H9 (cell line): Measurements from ENCODE around the gene PAXX. TPM values are rescaled to one million over a fixed set of nuclear protein-coding genes. Genes with fewer than 3 reads are reported as not detected.

Experiments used
- DNase-seq: peaks from one replicate; pipeline ENCODE4 v3.0.0-alpha.2; 2017
- H2AFZ ChIP-seq: one replicate; pipeline ENCODE4 v1.6.1; 2013; ENCODE audit warnings: mild to moderate bottlenecking, low read length, control low read depth, moderate library complexity
- H2AK5ac ChIP-seq: 2 replicates; pipeline ENCODE4 v1.6.1; 2013; ENCODE audit warnings: low read length, control low read depth, mixed read lengths; ENCODE audit not compliant: insufficient read length
- H2BK120ac ChIP-seq: one replicate; pipeline ENCODE4 v1.6.1; 2013; ENCODE audit warnings: low read depth, mild to moderate bottlenecking, low read length, control low read depth, inconsistent platforms; ENCODE audit not compliant: poor library complexity, severe bottlenecking
- H2BK12ac ChIP-seq: 2 replicates; pipeline ENCODE4 v1.6.1; 2013; ENCODE audit warnings: low read length, control low read depth, mixed read lengths, low read depth; ENCODE audit not compliant: insufficient read length
- H2BK15ac ChIP-seq: 2 replicates; pipeline ENCODE4 v1.6.1; 2013; ENCODE audit warnings: low read depth, low read length, control low read depth
- H2BK20ac ChIP-seq: one replicate; pipeline ENCODE4 v1.6.1; 2013; ENCODE audit warnings: low read depth, mild to moderate bottlenecking, low read length, control low read depth, inconsistent platforms; ENCODE audit not compliant: poor library complexity, severe bottlenecking
- H2BK5ac ChIP-seq: 2 replicates; pipeline ENCODE4 v1.6.1; 2013; ENCODE audit warnings: low read length, control low read depth, mixed read lengths; ENCODE audit not compliant: insufficient read length
- H3K14ac ChIP-seq: 2 replicates; pipeline ENCODE4 v1.6.1; 2013; ENCODE audit warnings: low read length, control low read depth; ENCODE audit not compliant: insufficient read depth
- H3K18ac ChIP-seq: 2 replicates; pipeline ENCODE4 v1.6.1; 2013; ENCODE audit warnings: low read depth, mild to moderate bottlenecking, mixed read lengths, low read length, control low read depth; ENCODE audit not compliant: insufficient read length
- H3K23ac ChIP-seq: 2 replicates; pipeline ENCODE4 v1.6.1; 2013; ENCODE audit warnings: low read length, control low read depth, mixed read lengths, low read depth; ENCODE audit not compliant: insufficient read length
- H3K23me2 ChIP-seq: 2 replicates; pipeline ENCODE4 v1.6.1; 2013; ENCODE audit warnings: low read depth, mild to moderate bottlenecking, mixed read lengths, low read length, control low read depth; ENCODE audit not compliant: insufficient read length, poor library complexity, severe bottlenecking
- H3K27ac ChIP-seq: 2 replicates; pipeline ENCODE4 v1.5.1; 2013; ENCODE audit warnings: low read length, control low read depth, mixed read lengths, low read depth; ENCODE audit not compliant: insufficient read length
- H3K27me3 ChIP-seq: 2 replicates; pipeline ENCODE4 v1.6.1; 2013; ENCODE audit warnings: low read length, control low read depth, inconsistent platforms; ENCODE audit not compliant: insufficient read depth
- H3K4ac ChIP-seq: 2 replicates; pipeline ENCODE4 v1.6.1; 2013; ENCODE audit warnings: low read depth, mild to moderate bottlenecking, control low read depth, inconsistent platforms, low read length, moderate library complexity
- H3K4me1 ChIP-seq: 2 replicates; pipeline ENCODE4 v1.6.1; 2013; ENCODE audit warnings: low read length, control low read depth, inconsistent platforms; ENCODE audit not compliant: insufficient read depth
- H3K4me2 ChIP-seq: 2 replicates; pipeline ENCODE4 v1.6.1; 2013; ENCODE audit warnings: low read length, control low read depth, mixed read lengths; ENCODE audit not compliant: insufficient read length, insufficient read depth
- H3K56ac ChIP-seq: 2 replicates; pipeline ENCODE4 v1.6.1; 2013; ENCODE audit warnings: low read depth, mild to moderate bottlenecking, mixed read lengths, low read length, control low read depth; ENCODE audit not compliant: insufficient read length
- H3K79me1 ChIP-seq: 2 replicates; pipeline ENCODE4 v1.6.1; 2013; ENCODE audit warnings: low read depth, mild to moderate bottlenecking, moderate library complexity, low read length, control low read depth, inconsistent platforms; ENCODE audit not compliant: insufficient read depth, poor library complexity, severe bottlenecking
- H3K79me2 ChIP-seq: 2 replicates; pipeline ENCODE4 v1.6.1; 2013; ENCODE audit warnings: low read length, control low read depth, inconsistent platforms; ENCODE audit not compliant: insufficient read depth
- H3K9ac ChIP-seq: 2 replicates; pipeline ENCODE4 v1.6.1; 2013; ENCODE audit warnings: low read length, control low read depth, mixed read lengths; ENCODE audit not compliant: insufficient read length; ENCODE audit errors: extremely low read depth
- H3K9me3 ChIP-seq: one replicate; pipeline ENCODE4 v1.6.1; 2013; ENCODE audit warnings: low read depth, low read length, inconsistent platforms; ENCODE audit not compliant: control insufficient read depth
- H3T11ph ChIP-seq: one replicate; pipeline ENCODE4 v1.6.1; 2013; ENCODE audit warnings: mild to moderate bottlenecking, low read length, control low read depth, inconsistent platforms
- H4K20me1 ChIP-seq: one replicate; pipeline ENCODE4 v1.6.1; 2013; ENCODE audit not compliant: control insufficient read depth, insufficient read length, insufficient read depth
- H4K5ac ChIP-seq: 2 replicates; pipeline ENCODE4 v1.6.1; 2013; ENCODE audit warnings: low read depth, mild to moderate bottlenecking, mixed read lengths, low read length, control low read depth; ENCODE audit not compliant: insufficient read length
- H4K8ac ChIP-seq: replicated peaks from 2 replicates; pipeline ENCODE4 v1.6.1; 2013; ENCODE audit warnings: low read length, control low read depth, mixed read lengths, low read depth; ENCODE audit not compliant: insufficient read length
- H4K91ac ChIP-seq: 2 replicates; pipeline ENCODE4 v1.6.1; 2013; ENCODE audit warnings: low read depth, mild to moderate bottlenecking, moderate library complexity, mixed read lengths, low read length, control low read depth; ENCODE audit not compliant: insufficient read length
- H3K27ac Mint-ChIP-seq, 3 experiments: 2 replicates in 2 of 3; 3 replicates in 1 of 3; pipeline ENCODE4 v1.8.0; 2020 to 2021; ENCODE audit warnings: mixed read lengths in 3 of 3, mild to moderate bottlenecking in 1 of 3, moderate library complexity in 1 of 3
- H3K27me3 Mint-ChIP-seq: 2 replicates; pipeline ENCODE4 v1.8.0; 2021; ENCODE audit warnings: low read depth, mild to moderate bottlenecking, moderate library complexity, mixed read lengths
- H3K36me3 Mint-ChIP-seq, 3 experiments: 2 replicates in 2 of 3; 3 replicates in 1 of 3; pipeline ENCODE4 v1.8.0; 2020 to 2021; ENCODE audit warnings: low read depth in 3 of 3, mixed read lengths in 3 of 3; ENCODE audit not compliant: insufficient read depth in 1 of 3
- H3K4me1 Mint-ChIP-seq, 2 experiments: 2 replicates each; pipeline ENCODE4 v1.8.0; 2020; ENCODE audit warnings: mixed read lengths in 2 of 2
- H3K4me3 Mint-ChIP-seq, 2 experiments: 2 replicates in 1 of 2; 3 replicates in 1 of 2; pipeline ENCODE4 v1.8.0; 2020 to 2021; ENCODE audit warnings: mild to moderate bottlenecking in 2 of 2, mixed read lengths in 2 of 2, moderate library complexity in 1 of 2
- H3K9me3 Mint-ChIP-seq, 2 experiments: 2 replicates in 1 of 2; 3 replicates in 1 of 2; pipeline ENCODE4 v1.8.0; 2020; ENCODE audit warnings: mild to moderate bottlenecking in 2 of 2, mixed read lengths in 2 of 2, moderate library complexity in 1 of 2
- CTCF ChIP-seq: fragments of 200-600 bp; sonication (generic); conservative IDR thresholded peaks from 3 replicates; pipeline ENCODE4 v1.8.0; 2021; ENCODE audit warnings: antibody characterized with exemption, mild to moderate bottlenecking
- WGBS: extraction: QIAGEN DNeasy Blood & Tissue Kit; methylation state at CpG from one replicate; pipeline ENCODE4 v1.1.7; 2013; ENCODE audit warnings: missing lambda C conversion rate, low lambda C conversion rate, mixed read lengths; ENCODE audit not compliant: insufficient read length; ENCODE audit errors: extremely low coverage; 5-methylcytosine and 5-hydroxymethylcytosine counted together
- total RNA-seq: library from RNA; stranded (reverse); gene quantifications from 2 replicates; pipeline ENCODE4 v1.2.1, GENCODE V29; 2021

The PAXX gene
- total RNA-seq, 1 experiment from 2014 or later: 51.2 TPM

GRCh38 chr9:137040568-137040967, 48.3 kb downstream of the PAXX start:
- Histone ChIP-seq H3K27ac (no peak overlapping the region), H3K4me2 (no peak overlapping the region)
- H3K27ac Mint-ChIP-seq: no peak overlapping the region

More at GRCh38 chr9:137040568-137040967, 48.3 kb downstream of the PAXX start:
- no peak overlapping the region for H2AK5ac ChIP-seq
- H3K4me3 Mint-ChIP-seq: no peak overlapping the region
- no peak overlapping the region for H3K14ac ChIP-seq
- H3K9ac ChIP-seq: no peak overlapping the region
- no peak overlapping the region for H3T11ph ChIP-seq
- peaks cover 5 to 6% of the 10 kb centered on the region in 2 experiments for H3K4me1 Mint-ChIP-seq
- no peak overlapping the region for H2BK15ac ChIP-seq
- H3K56ac ChIP-seq: no peak overlapping the region
- no peak overlapping the region for H2BK120ac ChIP-seq
- H3K18ac ChIP-seq: no peak overlapping the region
- no peak for TF ChIP-seq CTCF
- H3K4me1 ChIP-seq: no peaks in the 10 kb centered on the region
- H3K9me3 ChIP-seq: no peaks in the 10 kb centered on the region
- no CpG with 5 or more reads among the region's 23 CpGs for whole genome bisulfite sequencing
- H3K9me3 Mint-ChIP-seq: no peaks in the 10 kb centered on the region
- peaks cover 6% of the 10 kb centered on the region for H3K23me2 ChIP-seq
- no peak for DNase-seq
- no peaks in the 10 kb centered on the region for H4K20me1 ChIP-seq
- H3K36me3 Mint-ChIP-seq: peaks cover 0 to 14% (median 5%) of the 10 kb centered on the region in 3 experiments; a peak in 5 of 7 replicates
- no peak overlapping the region for H3K23ac ChIP-seq
- no peak overlapping the region for H3K4ac ChIP-seq
- H3K27me3 Mint-ChIP-seq: peaks cover 10% of the 10 kb centered on the region
- H2AFZ ChIP-seq: no peak overlapping the region
- no peak overlapping the region for H4K5ac ChIP-seq
- no peak overlapping the region for H2BK5ac ChIP-seq
- H4K8ac ChIP-seq: no peak overlapping the region
- no peaks in the 10 kb centered on the region for H3K79me1 ChIP-seq
- no peak overlapping the region for H2BK20ac ChIP-seq
- no peaks in the 10 kb centered on the region; the same call in 1 of the 2 replicates for H3K27me3 ChIP-seq
- H4K91ac ChIP-seq: no peak overlapping the region
- H3K79me2 ChIP-seq: peaks cover 2% of the 10 kb centered on the region; the same call in 1 of the 2 replicates
- H2BK12ac ChIP-seq: no peak overlapping the region
